ENCODE data around the gene ATXN7L1.
A peak's percentile ranks its signal among the peaks of the same experiment; 100 is the strongest.
"Not testable (repeated sequence)": the region's sequence is repeated elsewhere in the genome, so short reads cannot be mapped to it uniquely, and the experiment has no call there.

ATXN7L1 gene

GRCh38 chr7:105890290-105890997, 14.0 kb upstream of the ATXN7L1 start:
- peak; percentile 59 for DNase-seq

GRCh38 chr7:105887569-105888189, 11.3 kb upstream of the ATXN7L1 start:
- DNase-seq, result no peak

GRCh38 chr7:105886776-105887175, 10.4 kb upstream of the ATXN7L1 start:
- no peak for DNase-seq

GRCh38 chr7:105885387-105886111, 9.2 kb upstream of the ATXN7L1 start:
- no peak for DNase-seq

- DNase-seq, result not testable (repeated sequence)
Measured at GRCh38 chr7:105883179-105883578, 6.8 kb upstream of the ATXN7L1 start.

- no peak for DNase-seq
Measured at GRCh38 chr7:105881439-105881838, 5.0 kb upstream of the ATXN7L1 start.

GRCh38 chr7:105880571-105881330, 4.4 kb upstream of the ATXN7L1 start:
- DNase-seq, result no peak

- no peak for DNase-seq
Measured at GRCh38 chr7:105879782-105880181, 3.4 kb upstream of the ATXN7L1 start.

GRCh38 chr7:105878746-105879605, 2.6 kb upstream of the ATXN7L1 start:
- DNase-seq, result no peak

GRCh38 chr7:105877736-105878135, 1.3 kb upstream of the ATXN7L1 start:
- no peak for DNase-seq

GRCh38 chr7:105876964-105877601, 684 bp upstream of the ATXN7L1 start:
- DNase-seq, result peak; percentile 20

GRCh38 chr7:105875505-105875904, 894 bp downstream of the ATXN7L1 start:
- no peak for DNase-seq

GRCh38 chr7:105874055-105874454, 2.3 kb downstream of the ATXN7L1 start:
- no peak for DNase-seq

- no peak for DNase-seq
Measured at GRCh38 chr7:105872491-105872890, 3.9 kb downstream of the ATXN7L1 start.

GRCh38 chr7:105871142-105871541, 5.3 kb downstream of the ATXN7L1 start:
- DNase-seq, result no peak

GRCh38 chr7:105866102-105866801, 10.1 kb downstream of the ATXN7L1 start:
- DNase-seq, result no peak

GRCh38 chr7:105863876-105864275, 12.5 kb downstream of the ATXN7L1 start:
- DNase-seq, result no peak

GRCh38 chr7:105862770-105863169, 13.6 kb downstream of the ATXN7L1 start:
- no peak for DNase-seq

- DNase-seq, result no peak
Measured at GRCh38 chr7:105862276-105862675, 14.1 kb downstream of the ATXN7L1 start.

- no peak for DNase-seq
Measured at GRCh38 chr7:105861224-105861623, 15.2 kb downstream of the ATXN7L1 start.

- DNase-seq, result no peak
Measured at GRCh38 chr7:105860793-105861192, 15.6 kb downstream of the ATXN7L1 start.
